HepG2 (cell line): ENCODE measurements around the gene KATNA1. TPM values are rescaled to one million over a fixed set of nuclear protein-coding genes. Genes with fewer than 3 reads are reported as not detected.
A peak's percentile ranks its signal among the peaks of the same experiment; 100 is the strongest.

Experiments used
- CHD4 ChIP-seq: fragments of 200-600 bp; sonication (generic); IDR thresholded peaks from 2 replicates; pipeline ENCODE4 v1.7.0; 2017; ENCODE audit warnings: mild to moderate bottlenecking, low read length, borderline replicate concordance
- ELF1 ChIP-seq: sonication (generic); formaldehyde crosslinking; IDR thresholded peaks from 2 replicates; pipeline ENCODE4 v1.4.0; 2020; ENCODE audit warnings: missing genetic modification reagents
- FOXP1 ChIP-seq, 2 experiments: fragments of 450-650 bp in 1 of 2; IDR thresholded peaks; 2 replicates each; pipeline ENCODE4 v1.6.1; 2017 to 2018; ENCODE audit warnings: antibody characterized with exemption in 1 of 2
- MAF1 ChIP-seq: sonication (generic); formaldehyde crosslinking; IDR thresholded peaks from 2 replicates; pipeline ENCODE4 v1.5.0; 2020; ENCODE audit warnings: missing genetic modification reagents, borderline replicate concordance
- MTA3 ChIP-seq: sonication (generic); formaldehyde crosslinking; IDR thresholded peaks from 2 replicates; pipeline ENCODE4 v1.4.0; 2020; ENCODE audit warnings: missing genetic modification reagents
- MXD1 ChIP-seq: sonication (generic); formaldehyde crosslinking; IDR thresholded peaks from 2 replicates; pipeline ENCODE4 v1.4.0; 2020; ENCODE audit warnings: mild to moderate bottlenecking, missing genetic modification reagents
- PAX8 ChIP-seq: sonication (generic); formaldehyde crosslinking; IDR thresholded peaks from 2 replicates; pipeline ENCODE4 v1.8.0; 2022; ENCODE audit warnings: mild to moderate bottlenecking, missing genetic modification reagents, borderline replicate concordance
- SALL2 ChIP-seq: sonication (generic); formaldehyde crosslinking; IDR thresholded peaks from 2 replicates; pipeline ENCODE4 v1.8.1; 2023; ENCODE audit warnings: mild to moderate bottlenecking, missing genetic modification reagents, inconsistent platforms
- TAF15 ChIP-seq: fragments of 200-400 bp; formaldehyde crosslinking; IDR thresholded peaks from one replicate; pipeline ENCODE4 v1.6.1; 2018; ENCODE audit warnings: mild to moderate bottlenecking, low read depth, low read length; ENCODE audit not compliant: poor library complexity, severe bottlenecking
- ZC3H13 ChIP-seq: sonication (generic); formaldehyde crosslinking; IDR thresholded peaks from 2 replicates; pipeline ENCODE4 v1.8.1; 2023; ENCODE audit warnings: mild to moderate bottlenecking, missing genetic modification reagents, moderate library complexity
- ZFP36L2 ChIP-seq: sonication (generic); formaldehyde crosslinking; IDR thresholded peaks from 2 replicates; pipeline ENCODE4 v1.4.0; 2020; ENCODE audit warnings: missing genetic modification reagents
- ZFP41 ChIP-seq: sonication (generic); formaldehyde crosslinking; IDR thresholded peaks from 2 replicates; pipeline ENCODE4 v1.4.0; 2020; ENCODE audit warnings: mild to moderate bottlenecking, missing genetic modification reagents, borderline replicate concordance
- ZNF20 ChIP-seq: sonication (generic); formaldehyde crosslinking; IDR thresholded peaks from 2 replicates; pipeline ENCODE4 v1.4.0; 2020; ENCODE audit warnings: mild to moderate bottlenecking, moderate library complexity, missing genetic modification reagents
- ZNF224 ChIP-seq: sonication (generic); formaldehyde crosslinking; IDR thresholded peaks from 2 replicates; pipeline ENCODE4 v1.5.0; 2020; ENCODE audit warnings: mild to moderate bottlenecking, missing genetic modification reagents
- ZNF230 ChIP-seq: sonication (generic); formaldehyde crosslinking; IDR thresholded peaks from 2 replicates; pipeline ENCODE4 v1.4.0; 2020; ENCODE audit warnings: mild to moderate bottlenecking, missing genetic modification reagents
- ZNF335 ChIP-seq: sonication (generic); formaldehyde crosslinking; IDR thresholded peaks from 2 replicates; pipeline ENCODE4 v1.4.0; 2020; ENCODE audit warnings: missing genetic modification reagents
- ZNF460 ChIP-seq: sonication (generic); formaldehyde crosslinking; IDR thresholded peaks from 2 replicates; pipeline ENCODE4 v1.5.1; 2020; ENCODE audit warnings: missing genetic modification reagents, mild to moderate bottlenecking, borderline replicate concordance
- ZNF552 ChIP-seq: sonication (generic); formaldehyde crosslinking; IDR thresholded peaks from 2 replicates; pipeline ENCODE4 v1.9.0; 2022; ENCODE audit warnings: missing genetic modification reagents, mild to moderate bottlenecking, borderline replicate concordance
- ZNF557 ChIP-seq: sonication (generic); formaldehyde crosslinking; IDR thresholded peaks from 2 replicates; pipeline ENCODE4 v1.4.0; 2020; ENCODE audit warnings: missing genetic modification reagents
- ZNF614 ChIP-seq: IDR thresholded peaks from 2 replicates; pipeline ENCODE4 v1.6.1; 2018; ENCODE audit warnings: missing biosample characterization, missing genetic modification reagents, inconsistent platforms, borderline replicate concordance
- polyA plus RNA-seq, 8 experiments: library from polyadenylated mRNA; depleted of rRNA in 3 of 8; stranded (reverse) in 7 of 8; unstranded in 1 of 8; fragments of >200 nt; fragmentation: Illumina TruSeq in 4 of 8; extraction: Trizol in 4 of 8; gene quantifications; 2 replicates each; pipeline versions ENCODE4 v1.2.1 to v1.2.3, GENCODE V29; 2011 to 2016; ENCODE audit warnings: low read depth in 4 of 8, missing spikeins in 1 of 8, mixed read lengths in 1 of 8; ENCODE audit not compliant: insufficient read depth in 1 of 8
- total RNA-seq, 5 experiments: library from RNA; depleted of rRNA; stranded (reverse); fragments of >200 nt; fragmentation: Illumina TruSeq; extraction: Trizol; gene quantifications; 2 replicates each; pipeline ENCODE4 v1.2.3, GENCODE V29; 2016; ENCODE audit warnings: low read depth in 1 of 5
- TF ChIP-seq, protein P1 (sequence below): IDR thresholded peaks from 2 replicates; pipeline ENCODE4 v1.6.1; 2016; ENCODE audit warnings: missing compliant biosample characterization, missing genetic modification reagents, borderline replicate concordance
- TF ChIP-seq, protein P2 (sequence below): fragments of 450-650 bp; IDR thresholded peaks from 2 replicates; pipeline ENCODE4 v1.6.1; 2017; ENCODE audit warnings: mild to moderate bottlenecking
- TF ChIP-seq, protein P3 (sequence below): sonication (generic); formaldehyde crosslinking; IDR thresholded peaks from 2 replicates; pipeline ENCODE4 v1.5.1; 2020; ENCODE audit warnings: missing genetic modification reagents, mild to moderate bottlenecking, borderline replicate concordance

KATNA1 gene
- total and polyA plus RNA-seq, 2 of the 13 experiments (the other 11 are each of a cell fraction or from before 2014, with no cell fraction given): 14.8 to 25.3 TPM

DNA sequence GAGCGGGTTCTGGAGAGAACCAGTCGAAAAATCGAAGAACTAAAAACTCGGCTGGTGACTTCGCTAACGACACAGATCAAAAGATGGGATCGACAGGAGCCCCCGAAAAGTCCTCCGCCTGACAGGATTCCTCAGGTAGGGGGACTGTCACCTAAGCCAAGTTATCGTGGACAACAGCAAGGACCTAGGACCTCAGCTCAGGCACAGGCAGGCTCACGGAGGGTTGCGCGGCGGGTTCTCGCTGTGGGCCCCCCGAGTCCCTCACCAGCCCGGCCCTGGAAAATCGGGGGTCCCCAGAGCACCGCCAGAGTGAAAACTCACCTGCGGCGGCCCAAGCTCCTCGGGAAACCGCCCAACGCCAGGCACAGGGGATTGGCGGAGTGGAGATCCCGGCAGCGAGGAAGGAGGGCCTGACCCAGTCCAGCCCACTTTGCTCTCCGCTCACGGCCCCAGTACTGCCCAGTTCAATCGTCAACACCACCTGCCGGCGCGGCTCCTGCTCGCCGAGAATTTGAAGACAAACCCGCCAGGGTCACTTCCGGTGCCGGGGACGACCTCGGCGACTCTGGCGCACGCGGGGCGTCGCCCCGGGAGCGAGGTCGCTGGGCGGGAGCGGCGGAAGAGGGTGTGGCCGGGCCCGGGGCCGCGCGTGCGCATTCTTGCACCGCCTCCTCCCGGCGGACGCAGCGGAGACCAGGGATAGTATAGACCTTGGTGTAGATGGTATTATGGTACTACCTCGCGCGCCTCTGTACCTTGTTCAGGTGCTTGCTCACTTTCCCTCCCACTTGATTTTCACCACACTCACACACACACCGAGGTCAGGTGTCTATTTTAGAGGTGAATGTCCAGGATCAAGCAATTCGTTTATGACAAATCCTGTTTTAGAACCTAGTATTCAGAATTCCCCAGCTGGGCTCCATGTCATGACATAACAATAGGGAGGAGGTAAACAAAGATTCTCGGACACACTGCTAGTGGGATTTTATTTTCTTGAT, at the start of gene KATNA1 (continued):
- TF ChIP-seq ZNF20 (CRISPR knock-in tag) (no peak), ZC3H13 (CRISPR knock-in tag) (peak; percentile 99), PAX8 (CRISPR knock-in tag) (peak; percentile 99; the same call in 1 of the 2 replicates), MXD1 (CRISPR knock-in tag) (peak; percentile 99), MTA3 (CRISPR knock-in tag) (no peak), SALL2 (CRISPR knock-in tag) (no peak; the same call in none of the 2 replicates), ZNF230 (CRISPR knock-in tag) (peak; percentile 99), ZNF552 (CRISPR knock-in tag) (peak; percentile 100), TAF15 (peak; percentile 99), MAF1 (0 out of 2 replicates have a peak, but pooled peaks have one; percentile 76), ZFP36L2 (CRISPR knock-in tag) (peak; percentile 94), FOXP1 (IDR thresholded peaks at IDR 0.05) (no peak), FOXP1 (CRISPR knock-in tag; IDR thresholded peaks at IDR 0.05) (no peak), ZNF335 (CRISPR knock-in tag) (peak; percentile 94), ELF1 (CRISPR knock-in tag) (peak; percentile 93), ZFP41 (peak; percentile 99; the same call in 1 of the 2 replicates), CHD4 (no peak), ZNF614 (CRISPR knock-in tag) (peak; percentile 99; the same call in 1 of the 2 replicates), ZNF460 (peak; percentile 67; the same call in 1 of the 2 replicates), ZNF224 (peak; percentile 100), ZNF557 (CRISPR knock-in tag) (peak; percentile 99)
- TF ChIP-seq, protein P1, sequence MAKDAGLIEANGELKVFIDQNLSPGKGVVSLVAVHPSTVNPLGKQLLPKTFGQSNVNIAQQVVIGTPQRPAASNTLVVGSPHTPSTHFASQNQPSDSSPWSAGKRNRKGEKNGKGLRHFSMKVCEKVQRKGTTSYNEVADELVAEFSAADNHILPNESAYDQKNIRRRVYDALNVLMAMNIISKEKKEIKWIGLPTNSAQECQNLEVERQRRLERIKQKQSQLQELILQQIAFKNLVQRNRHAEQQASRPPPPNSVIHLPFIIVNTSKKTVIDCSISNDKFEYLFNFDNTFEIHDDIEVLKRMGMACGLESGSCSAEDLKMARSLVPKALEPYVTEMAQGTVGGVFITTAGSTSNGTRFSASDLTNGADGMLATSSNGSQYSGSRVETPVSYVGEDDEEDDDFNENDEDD (CRISPR knock-in tag): peak; percentile 100
- TF ChIP-seq, protein P2, sequence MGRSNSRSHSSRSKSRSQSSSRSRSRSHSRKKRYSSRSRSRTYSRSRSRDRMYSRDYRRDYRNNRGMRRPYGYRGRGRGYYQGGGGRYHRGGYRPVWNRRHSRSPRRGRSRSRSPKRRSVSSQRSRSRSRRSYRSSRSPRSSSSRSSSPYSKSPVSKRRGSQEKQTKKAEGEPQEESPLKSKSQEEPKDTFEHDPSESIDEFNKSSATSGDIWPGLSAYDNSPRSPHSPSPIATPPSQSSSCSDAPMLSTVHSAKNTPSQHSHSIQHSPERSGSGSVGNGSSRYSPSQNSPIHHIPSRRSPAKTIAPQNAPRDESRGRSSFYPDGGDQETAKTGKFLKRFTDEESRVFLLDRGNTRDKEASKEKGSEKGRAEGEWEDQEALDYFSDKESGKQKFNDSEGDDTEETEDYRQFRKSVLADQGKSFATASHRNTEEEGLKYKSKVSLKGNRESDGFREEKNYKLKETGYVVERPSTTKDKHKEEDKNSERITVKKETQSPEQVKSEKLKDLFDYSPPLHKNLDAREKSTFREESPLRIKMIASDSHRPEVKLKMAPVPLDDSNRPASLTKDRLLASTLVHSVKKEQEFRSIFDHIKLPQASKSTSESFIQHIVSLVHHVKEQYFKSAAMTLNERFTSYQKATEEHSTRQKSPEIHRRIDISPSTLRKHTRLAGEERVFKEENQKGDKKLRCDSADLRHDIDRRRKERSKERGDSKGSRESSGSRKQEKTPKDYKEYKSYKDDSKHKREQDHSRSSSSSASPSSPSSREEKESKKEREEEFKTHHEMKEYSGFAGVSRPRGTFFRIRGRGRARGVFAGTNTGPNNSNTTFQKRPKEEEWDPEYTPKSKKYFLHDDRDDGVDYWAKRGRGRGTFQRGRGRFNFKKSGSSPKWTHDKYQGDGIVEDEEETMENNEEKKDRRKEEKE: no peak
- TF ChIP-seq, protein P3, sequence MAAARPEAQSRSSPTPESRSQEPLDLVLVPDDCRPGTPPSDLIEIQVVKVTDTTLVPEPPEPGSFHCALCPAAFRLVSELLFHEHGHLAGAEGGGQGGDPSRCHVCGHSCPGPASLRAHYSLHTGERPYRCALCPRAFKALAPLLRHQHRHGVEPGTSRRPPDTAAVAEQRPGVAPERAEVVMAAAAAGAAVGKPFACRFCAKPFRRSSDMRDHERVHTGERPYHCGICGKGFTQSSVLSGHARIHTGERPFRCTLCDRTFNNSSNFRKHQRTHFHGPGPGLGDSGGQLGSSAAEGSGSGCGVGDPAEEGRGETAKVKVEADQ (CRISPR knock-in tag): peak; percentile 99
